Measurements from ENCODE around the gene LY6G6F.

- TF ChIP-seq ZNF512 (CRISPR knock-in tag; IDR thresholded peaks at IDR 0.05), result no peak
- no peak for TF ChIP-seq TRAFD1 (CRISPR knock-in tag; IDR thresholded peaks at IDR 0.05; ENCODE audit: borderline replicate concordance)
- 0 out of 4 replicates have a peak, but pooled peaks of 1 of the 2 experiments have one; percentile 0 for TF ChIP-seq POLR2A (IDR thresholded peaks at IDR 0.05; ENCODE audit: insufficient read depth in 1 of 2, low read depth in 2 of 2, low read length in 2 of 2)
- TF ChIP-seq TFE3 (CRISPR knock-in tag; IDR thresholded peaks at IDR 0.05), result no peak
- no peak for TF ChIP-seq ELF1 (CRISPR knock-in tag; IDR thresholded peaks at IDR 0.05)
- no peak for TF ChIP-seq MEIS2 (CRISPR knock-in tag; IDR thresholded peaks at IDR 0.05)
- TF ChIP-seq PAXIP1 (CRISPR knock-in tag; conservative IDR thresholded peaks at IDR 0.05), result no peak
- TF ChIP-seq CTCF (CRISPR knock-in tag; IDR thresholded peaks at IDR 0.05), result no peak
Observed at GRCh38 chr6:31662124-31662723, 44.4 kb upstream of the LY6G6F start.
